ENCODE results near the gene CCL8. TPM values are rescaled to one million over a fixed set of nuclear protein-coding genes. Genes with fewer than 3 reads are reported as not detected.

The CCL8 gene
- total and polyA plus RNA-seq, 5 experiments from 2014 or later = not detected

GRCh38 chr17:34301986-34302385 is 17.2 kb upstream of the CCL8 start:
- Mint-ChIP-seq H3K36me3 (peaks cover 0 to 4% (median 0%) of the 10 kb centered on the region in 3 donors), H3K27ac (no peak overlapping the region), H3K27me3 (peaks cover 15 to 25% (median 22%) of the 10 kb centered on the region in 5 donors), H3K9me3 (peaks cover 0 to 8% (median 0%) of the 10 kb centered on the region in 9 donors), H3K4me1 (peaks cover 0 to 5% (median 0%) of the 10 kb centered on the region in 4 donors), H3K4me3 (no peak overlapping the region)
- DNase-seq = no peak
- POLR2A ChIA-PET = no interaction called here
- ATAC-seq = no peak

GRCh38 chr17:34302636-34303035 is 16.6 kb upstream of the CCL8 start:
- no peak for ATAC-seq
- H3K27ac Mint-ChIP-seq = no peak overlapping the region
- peaks cover 0 to 5% (median 0%) of the 10 kb centered on the region in 4 donors for H3K4me1 Mint-ChIP-seq
- DNase-seq = no peak
- POLR2A ChIA-PET = no interaction called here
- H3K27me3 Mint-ChIP-seq = peaks cover 15 to 25% (median 22%) of the 10 kb centered on the region in 5 donors
- H3K36me3 Mint-ChIP-seq = peaks cover 0 to 4% (median 0%) of the 10 kb centered on the region in 3 donors
- no peak overlapping the region for H3K4me3 Mint-ChIP-seq
- H3K9me3 Mint-ChIP-seq = peaks cover 0 to 8% (median 0%) of the 10 kb centered on the region in 9 donors

- Mint-ChIP-seq H3K27ac (no peak overlapping the region), H3K36me3 (peaks cover 0 to 4% (median 0%) of the 10 kb centered on the region in 3 donors), H3K27me3 (peaks cover 11 to 19% (median 17%) of the 10 kb centered on the region in 5 donors), H3K4me1 (peaks cover 0 to 5% (median 0%) of the 10 kb centered on the region in 4 donors), H3K4me3 (no peak overlapping the region), H3K9me3 (peaks cover 0 to 5% (median 0%) of the 10 kb centered on the region in 9 donors)
- POLR2A ChIA-PET = no interaction called here
- no peak for ATAC-seq
- DNase-seq = no peak
These were observed 15.6 kb upstream of the CCL8 start for GRCh38 chr17:34303606-34304005.

GRCh38 chr17:34305061-34305460 is 14.2 kb upstream of the CCL8 start:
- DNase-seq (no peak), ATAC-seq (no peak)
- no peak overlapping the region for H3K27ac Mint-ChIP-seq
- no peaks in the 10 kb centered on the region for H3K9me3 Mint-ChIP-seq
- H3K4me1 Mint-ChIP-seq = no peaks in the 10 kb centered on the region
- peaks cover 4 to 14% (median 10%) of the 10 kb centered on the region in 5 donors for H3K27me3 Mint-ChIP-seq
- H3K4me3 Mint-ChIP-seq = no peak overlapping the region
- POLR2A ChIA-PET = no interaction called here
- H3K36me3 Mint-ChIP-seq = peaks cover 0 to 4% (median 0%) of the 10 kb centered on the region in 3 donors

GRCh38 chr17:34305606-34306005 is 13.6 kb upstream of the CCL8 start:
- ATAC-seq = no peak
- H3K27ac Mint-ChIP-seq = no peak overlapping the region
- no peak overlapping the region for H3K4me3 Mint-ChIP-seq
- POLR2A ChIA-PET = no interaction called here
- H3K4me1 Mint-ChIP-seq = no peaks in the 10 kb centered on the region
- peaks cover 3 to 11% (median 10%) of the 10 kb centered on the region in 5 donors for H3K27me3 Mint-ChIP-seq
- H3K36me3 Mint-ChIP-seq = peaks cover 0 to 4% (median 0%) of the 10 kb centered on the region in 3 donors
- no peaks in the 10 kb centered on the region for H3K9me3 Mint-ChIP-seq
- DNase-seq = no peak

- H3K9me3 Mint-ChIP-seq = no peaks in the 10 kb centered on the region
- POLR2A ChIA-PET = no interaction called here
- no peak overlapping the region for H3K27ac Mint-ChIP-seq
- no peak for DNase-seq
- H3K27me3 Mint-ChIP-seq = peaks cover 3 to 6% (median 5%) of the 10 kb centered on the region in 5 donors
- H3K4me1 Mint-ChIP-seq = no peaks in the 10 kb centered on the region
- ATAC-seq = no peak
- H3K4me3 Mint-ChIP-seq = no peak overlapping the region
- H3K36me3 Mint-ChIP-seq = no peaks in the 10 kb centered on the region
These were observed 12.8 kb upstream of the CCL8 start for GRCh38 chr17:34306466-34306865.

- no peaks in the 10 kb centered on the region for H3K9me3 Mint-ChIP-seq
- ATAC-seq = no peak
- H3K27ac Mint-ChIP-seq = no peak overlapping the region
- H3K4me3 Mint-ChIP-seq = no peak overlapping the region
- H3K27me3 Mint-ChIP-seq = peaks cover 0 to 6% (median 3%) of the 10 kb centered on the region in 5 donors
- no peaks in the 10 kb centered on the region for H3K36me3 Mint-ChIP-seq
- POLR2A ChIA-PET = no interaction called here
- no peak for DNase-seq
- H3K4me1 Mint-ChIP-seq = no peaks in the 10 kb centered on the region
These were observed 12.1 kb upstream of the CCL8 start for GRCh38 chr17:34307110-34307509.

GRCh38 chr17:34308371-34308770 is 10.9 kb upstream of the CCL8 start:
- DNase-seq (no peak), ATAC-seq (no peak)
- Mint-ChIP-seq H3K4me3 (no peak overlapping the region), H3K9me3 (no peaks in the 10 kb centered on the region), H3K27me3 (peaks cover 0 to 14% (median 12%) of the 10 kb centered on the region in 5 donors), H3K27ac (no peak overlapping the region), H3K4me1 (no peaks in the 10 kb centered on the region), H3K36me3 (no peaks in the 10 kb centered on the region)
- POLR2A ChIA-PET = no interaction called here

- no peaks in the 10 kb centered on the region for H3K4me1 Mint-ChIP-seq
- H3K9me3 Mint-ChIP-seq = no peaks in the 10 kb centered on the region
- no peaks in the 10 kb centered on the region for H3K36me3 Mint-ChIP-seq
- no peak for ATAC-seq
- peaks cover 5 to 30% (median 12%) of the 10 kb centered on the region in 5 donors for H3K27me3 Mint-ChIP-seq
- H3K27ac Mint-ChIP-seq = no peak overlapping the region
- no peak overlapping the region for H3K4me3 Mint-ChIP-seq
- POLR2A ChIA-PET = no interaction called here
- no peak for DNase-seq
These were observed 7.9 kb upstream of the CCL8 start for GRCh38 chr17:34311291-34311690.

- Mint-ChIP-seq H3K27me3 (peaks cover 5 to 30% (median 12%) of the 10 kb centered on the region in 5 donors), H3K9me3 (no peaks in the 10 kb centered on the region)
These were observed 7.2 kb upstream of the CCL8 start for GRCh38 chr17:34312080-34312479.

GRCh38 chr17:34313164-34313563 is 6.1 kb upstream of the CCL8 start:
- DNase-seq = no peak
- Mint-ChIP-seq H3K36me3 (no peaks in the 10 kb centered on the region), H3K27ac (no peak overlapping the region), H3K4me3 (no peak overlapping the region), H3K27me3 (peaks cover 5 to 30% (median 12%) of the 10 kb centered on the region in 5 donors), H3K9me3 (no peaks in the 10 kb centered on the region), H3K4me1 (no peaks in the 10 kb centered on the region)
- POLR2A ChIA-PET = no interaction called here
- ATAC-seq = no peak

More at GRCh38 chr17:34312080-34312479, 7.2 kb upstream of the CCL8 start:
- no peaks in the 10 kb centered on the region for H3K36me3 Mint-ChIP-seq
- no peak overlapping the region for H3K4me3 Mint-ChIP-seq
- no peak overlapping the region for H3K27ac Mint-ChIP-seq
- H3K4me1 Mint-ChIP-seq = no peaks in the 10 kb centered on the region
- POLR2A ChIA-PET = no interaction called here
- ATAC-seq (no peak), DNase-seq (no peak)

- Mint-ChIP-seq H3K27me3 (peaks cover 5 to 30% (median 12%) of the 10 kb centered on the region in 5 donors), H3K27ac (no peak overlapping the region), H3K4me1 (no peaks in the 10 kb centered on the region), H3K4me3 (no peak overlapping the region), H3K36me3 (no peaks in the 10 kb centered on the region), H3K9me3 (no peaks in the 10 kb centered on the region)
- POLR2A ChIA-PET = no interaction called here
- no peak for DNase-seq
- no peak for ATAC-seq
These were observed 5.0 kb upstream of the CCL8 start for GRCh38 chr17:34314279-34314678.

- H3K36me3 Mint-ChIP-seq = no peaks in the 10 kb centered on the region
- no peak for DNase-seq
- peaks cover 3 to 15% (median 9%) of the 10 kb centered on the region in 5 donors for H3K27me3 Mint-ChIP-seq
- POLR2A ChIA-PET = no interaction called here
- no peaks in the 10 kb centered on the region for H3K9me3 Mint-ChIP-seq
- no peak overlapping the region for H3K27ac Mint-ChIP-seq
- H3K4me1 Mint-ChIP-seq = no peaks in the 10 kb centered on the region
- ATAC-seq = no peak
- no peak overlapping the region for H3K4me3 Mint-ChIP-seq
These were observed 761 bp upstream of the CCL8 start for GRCh38 chr17:34318474-34318873.

- DNase-seq (no peak), ATAC-seq (no peak)
- Mint-ChIP-seq H3K4me3 (no peak overlapping the region), H3K9me3 (peaks cover 0 to 26% (median 9%) of the 10 kb centered on the region in 9 donors), H3K27ac (no peak overlapping the region), H3K27me3 (peaks cover 6 to 17% (median 16%) of the 10 kb centered on the region in 5 donors), H3K36me3 (peaks cover 0 to 16% (median 0%) of the 10 kb centered on the region in 3 donors), H3K4me1 (no peaks in the 10 kb centered on the region)
- POLR2A ChIA-PET = no interaction called here
These were observed 2.7 kb downstream of the CCL8 start for GRCh38 chr17:34321964-34322363.
